HEK293T (cell line): ENCODE measurements around the gene NOX3.
A peak's percentile ranks its signal among the peaks of the same experiment; 100 is the strongest.

Source experiments
- CTCF ChIA-PET: fragments of 350-600 bp; formaldehyde crosslinking; extraction: SDS; loops from one replicate; lab custom pipeline; 2021; ENCODE audit warnings: antibody characterized with exemption, inconsistent platforms; lab: Yijun Ruan, JAX
- POLR2A ChIA-PET: fragments of 350-600 bp; formaldehyde crosslinking; extraction: SDS; loops from one replicate; lab custom pipeline; 2020; ENCODE audit warnings: antibody characterized with exemption, inconsistent platforms; lab: Yijun Ruan, JAX
- DNase-seq: peaks from one replicate; pipeline ENCODE4 v3.0.0; 2012; ENCODE audit warnings: mixed read lengths; ENCODE audit errors: extremely low spot score
- ARNT ChIP-seq: fragments of 450-650 bp; IDR thresholded peaks from 2 replicates; pipeline ENCODE4 v1.6.1; 2017; ENCODE audit warnings: mild to moderate bottlenecking
- CTBP1 ChIP-seq: fragments of 450-650 bp; IDR thresholded peaks from 2 replicates; pipeline ENCODE4 v1.6.1; 2016; ENCODE audit warnings: borderline replicate concordance
- ELF4 ChIP-seq: fragments of 450-650 bp; IDR thresholded peaks from 2 replicates; pipeline ENCODE4 v1.6.1; 2017; ENCODE audit warnings: antibody characterized with exemption
- FOXA1 ChIP-seq: fragments of 450-650 bp; IDR thresholded peaks from 2 replicates; pipeline ENCODE4 v1.6.1; 2016; ENCODE audit warnings: mild to moderate bottlenecking
- FOXK2 ChIP-seq: fragments of 450-650 bp; IDR thresholded peaks from 2 replicates; pipeline ENCODE4 v1.6.1; 2016; ENCODE audit warnings: mild to moderate bottlenecking
- FOXM1 ChIP-seq: fragments of 450-650 bp; IDR thresholded peaks from 2 replicates; pipeline ENCODE4 v1.6.1; 2017; ENCODE audit warnings: mild to moderate bottlenecking, borderline replicate concordance
- HDGF ChIP-seq: fragments of 450-650 bp; IDR thresholded peaks from 2 replicates; pipeline ENCODE4 v1.6.1; 2017; ENCODE audit warnings: antibody characterized with exemption, borderline replicate concordance
- L3MBTL2 ChIP-seq: fragments of 450-650 bp; conservative IDR thresholded peaks from 2 replicates; pipeline ENCODE4 v1.6.1; 2016; ENCODE audit warnings: mild to moderate bottlenecking
- LEF1 ChIP-seq: fragments of 450-650 bp; IDR thresholded peaks from 2 replicates; pipeline ENCODE4 v1.6.1; 2017; ENCODE audit warnings: mild to moderate bottlenecking, borderline replicate concordance
- NFRKB ChIP-seq: fragments of 450-650 bp; IDR thresholded peaks from 2 replicates; pipeline ENCODE4 v1.6.1; 2016; ENCODE audit warnings: mild to moderate bottlenecking, moderate library complexity
- PKNOX1 ChIP-seq: fragments of 450-650 bp; IDR thresholded peaks from 2 replicates; pipeline ENCODE4 v1.6.1; 2016
- SP1 ChIP-seq: fragments of 450-650 bp; IDR thresholded peaks from 2 replicates; pipeline ENCODE4 v1.6.1; 2017
- SUZ12 ChIP-seq: fragments of 450-650 bp; IDR thresholded peaks from 2 replicates; pipeline ENCODE4 v1.6.1; 2016; ENCODE audit warnings: mild to moderate bottlenecking
- TARDBP ChIP-seq: fragments of 450-650 bp; IDR thresholded peaks from 2 replicates; pipeline ENCODE4 v1.6.1; 2016
- ZNF384 ChIP-seq: fragments of 450-650 bp; IDR thresholded peaks from 2 replicates; pipeline ENCODE4 v1.6.1; 2016

The NOX3 gene

GRCh38 chr6:155408231-155408630, 47.4 kb downstream of the NOX3 start:
- no peak for TF ChIP-seq SUZ12
- TF ChIP-seq ELF4 = no peak
- TF ChIP-seq L3MBTL2 = no peak
- no peak for TF ChIP-seq ARNT
- no peak for TF ChIP-seq NFRKB
- no peak for TF ChIP-seq HDGF
- TF ChIP-seq FOXM1 = no peak
- no peak for TF ChIP-seq PKNOX1
- TF ChIP-seq ZNF384 = no peak
- TF ChIP-seq TARDBP = no peak
- no peak for TF ChIP-seq FOXA1
- TF ChIP-seq FOXK2 = no peak
- ChIA-PET POLR2A (no interaction called here), CTCF (no interaction called here)

GRCh38 chr6:155406801-155407200, 48.8 kb downstream of the NOX3 start:
- POLR2A ChIA-PET = no interaction called here
- no peak for DNase-seq
- TF ChIP-seq FOXM1 (no peak), FOXA1 (no peak), SP1 (no peak), ELF4 (no peak), LEF1 (no peak), ARNT (no peak)
- CTCF ChIA-PET = no interaction called here

More at GRCh38 chr6:155408231-155408630, 47.4 kb downstream of the NOX3 start:
- no peak for DNase-seq

- POLR2A ChIA-PET = no interaction called here
- no peak for TF ChIP-seq LEF1
- no peak for TF ChIP-seq FOXM1
- TF ChIP-seq L3MBTL2 = peak; percentile 40; the same call in 1 of the 2 replicates
- TF ChIP-seq ZNF384 = no peak
- no peak for TF ChIP-seq ELF4
- no peak for TF ChIP-seq CTBP1
- CTCF ChIA-PET = no interaction called here
- no peak for DNase-seq
These were observed 50.7 kb downstream of the NOX3 start for GRCh38 chr6:155404937-155405336.

- no peak for DNase-seq
- CTCF ChIA-PET = no interaction called here
- TF ChIP-seq SUZ12 (no peak), ELF4 (no peak), FOXA1 (no peak), SP1 (no peak), ZNF384 (no peak), LEF1 (no peak), L3MBTL2 (no peak)
- POLR2A ChIA-PET = no interaction called here
These were observed 52.9 kb downstream of the NOX3 start for GRCh38 chr6:155402656-155403304.

- ChIA-PET POLR2A (interaction anchor here (1.1 kb wide), 1 partner anchor 86 kb away, joined by 3 read pairs; no protein-coding TSS in a partner anchor), CTCF (interaction anchor here (0.5 to 0.9 kb wide), 3 partner anchors 10 to 33 kb away, joined by 3 read pairs; no protein-coding TSS in a partner anchor)
These were observed 55.0 kb downstream of the NOX3 start for GRCh38 chr6:155400654-155400965.

GRCh38 chr6:155399745-155400653, 55.6 kb downstream of the NOX3 start:
- ChIA-PET CTCF (interaction anchor here (0.5 to 0.9 kb wide), 3 partner anchors 10 to 32 kb away, joined by 3 read pairs; no protein-coding TSS in a partner anchor), POLR2A (interaction anchor here (1.1 kb wide), 1 partner anchor 85 kb away, joined by 3 read pairs; no protein-coding TSS in a partner anchor)
- TF ChIP-seq SUZ12 (no peak), CTBP1 (peak; percentile 39; the same call in 1 of the 2 replicates), ELF4 (no peak), NFRKB (no peak), PKNOX1 (no peak), ZNF384 (peak; percentile 74), HDGF (no peak)

More at GRCh38 chr6:155400654-155400965, 55.0 kb downstream of the NOX3 start:
- TF ChIP-seq HDGF (no peak), PKNOX1 (0 out of 2 replicates have a peak, but pooled peaks have one; percentile 7)
- peak; percentile 44 for DNase-seq

More at GRCh38 chr6:155399745-155400653, 55.6 kb downstream of the NOX3 start:
- DNase-seq = peak; percentile 35
